GM12878 (cell line): Measurements from ENCODE around the gene SACS. TPM values are rescaled to one million over a fixed set of nuclear protein-coding genes. Genes with fewer than 3 reads are reported as not detected.

Experiments
- ATAC-seq: fragments of 200-7000 bp; cut with Tn5 transposase; 3 replicates; pipeline ENCODE4 v1.9.1; 2020; ENCODE audit warnings: mild to moderate bottlenecking, moderate library complexity
- BruUV-seq: library from RNA; stranded (reverse); fragments of 400-500 nt; replicated peaks from 2 replicates; lab custom pipeline; 2021; lab: Mats Ljungman, UMichigan
- CTCF ChIA-PET: fragments of 300-600 bp; sonication (Branson Sonifier 250); formaldehyde crosslinking; extraction: SDS; loops from one replicate; lab custom pipeline; 2021; ENCODE audit warnings: inconsistent platforms; lab: Yijun Ruan, JAX
- POLR2A ChIA-PET: fragments of 350-600 bp; formaldehyde crosslinking; extraction: SDS; loops from one replicate; lab custom pipeline; 2021; ENCODE audit warnings: inconsistent platforms; lab: Charles Lee
- RAD21 ChIA-PET: fragments of 300-600 bp; sonication (Branson Sonifier 250); formaldehyde crosslinking; loops from one replicate; lab custom pipeline; 2023; ENCODE audit warnings: antibody characterized with exemption; ENCODE audit not compliant: unreplicated experiment; lab: Charles Lee
- SMC1A ChIA-PET: fragments of 300-600 bp; sonication (Branson Sonifier 250); formaldehyde crosslinking; loops from one replicate; lab custom pipeline; 2023; ENCODE audit not compliant: unreplicated experiment, uncharacterized antibody; lab: Charles Lee
- DNase-seq: peaks from one replicate; pipeline ENCODE4 v3.0.0-alpha.2; 2011; ENCODE audit warnings: low read depth, low spot score
- FAIRE-seq: peaks from 3 replicates; lab custom pipeline; 2011; peaks lifted over from hg19 to GRCh38; lab: Jason Lieb, UNC
- H2AFZ ChIP-seq: 2 replicates; pipeline ENCODE4 v1.6.0; 2011; ENCODE audit warnings: low read depth, low read length, control low read depth; ENCODE audit not compliant: control insufficient read depth
- H3K27ac ChIP-seq: 2 replicates; pipeline ENCODE4 v1.5.1; 2011; ENCODE audit warnings: control low read depth; ENCODE audit not compliant: control insufficient read depth, insufficient read depth
- H3K27me3 ChIP-seq, 2 experiments: replicated peaks in 1 of 2; 2 replicates each; pipeline versions ENCODE4 v1.6.0 to v1.6.1; 2011; ENCODE audit warnings: low read length in 1 of 2; ENCODE audit not compliant: control insufficient read depth in 2 of 2, insufficient read depth in 2 of 2
- H3K36me3 ChIP-seq, 2 experiments: 2 replicates each; pipeline ENCODE4 v1.5.1; 2011; ENCODE audit warnings: low read length in 1 of 2; ENCODE audit not compliant: control insufficient read depth in 2 of 2, insufficient read depth in 2 of 2
- H3K4me1 ChIP-seq: 2 replicates; pipeline ENCODE4 v1.6.1; 2011; ENCODE audit warnings: mild to moderate bottlenecking, low read length, moderate library complexity, mixed read lengths; ENCODE audit not compliant: control insufficient read depth, insufficient read depth
- H3K4me2 ChIP-seq: 2 replicates; pipeline ENCODE4 v1.6.0; 2011; ENCODE audit warnings: control low read depth; ENCODE audit not compliant: control insufficient read depth, insufficient read depth
- H3K4me3 ChIP-seq: fragments of 200-600 bp; sonication (generic); 2 replicates; pipeline ENCODE4 v1.5.1; 2016
- H3K79me2 ChIP-seq: 2 replicates; pipeline ENCODE4 v1.6.0; 2011; ENCODE audit warnings: low read length; ENCODE audit not compliant: control insufficient read depth, insufficient read depth
- H3K9ac ChIP-seq: 2 replicates; pipeline ENCODE4 v1.8.0; 2011; ENCODE audit warnings: low read length, control low read depth, mixed read lengths; ENCODE audit not compliant: control insufficient read depth, insufficient read depth
- H3K9me3 ChIP-seq: replicated peaks from 3 replicates; pipeline ENCODE4 v1.5.1; 2011; ENCODE audit warnings: mild to moderate bottlenecking, low read length; ENCODE audit not compliant: control insufficient read depth, insufficient read depth
- H4K20me1 ChIP-seq: 2 replicates; pipeline ENCODE4 v1.6.0; 2011; ENCODE audit not compliant: control insufficient read depth, insufficient read depth
- ASH2L ChIP-seq: fragments of 300-600, 200-600 bp; sonication (generic); IDR thresholded peaks from 2 replicates; pipeline ENCODE4 v1.6.1; 2017; ENCODE audit warnings: low read depth, mild to moderate bottlenecking, borderline replicate concordance
- ATF2 ChIP-seq: IDR thresholded peaks from 2 replicates; pipeline ENCODE4 v1.6.1; 2012; ENCODE audit warnings: low read length, inconsistent platforms
- CHD1 ChIP-seq: IDR thresholded peaks from 2 replicates; pipeline ENCODE4 v1.6.1; 2012; ENCODE audit warnings: low read depth, low read length, improper control_type of control experiment
- DPF2 ChIP-seq: fragments of 450-650 bp; IDR thresholded peaks from 2 replicates; pipeline ENCODE4 v1.6.1; 2017; ENCODE audit warnings: mild to moderate bottlenecking
- E4F1 ChIP-seq: fragments of 450-650 bp; IDR thresholded peaks from 2 replicates; pipeline ENCODE4 v1.6.1; 2018; ENCODE audit warnings: borderline replicate concordance, mild to moderate bottlenecking; ENCODE audit not compliant: partially characterized antibody
- FOS ChIP-seq: IDR thresholded peaks from 3 replicates; pipeline ENCODE4 v1.6.1; 2011; ENCODE audit warnings: borderline replicate concordance; ENCODE audit not compliant: insufficient read length; ENCODE audit errors: extremely low read depth
- IRF3 ChIP-seq: fragments of 450-650 bp; IDR thresholded peaks from 2 replicates; pipeline ENCODE4 v1.6.1; 2014; ENCODE audit warnings: mild to moderate bottlenecking
- LARP7 ChIP-seq: fragments of 450-650 bp; IDR thresholded peaks from 2 replicates; pipeline ENCODE4 v1.6.1; 2017; ENCODE audit warnings: mild to moderate bottlenecking
- NR2C2 ChIP-seq: IDR thresholded peaks from 2 replicates; pipeline ENCODE4 v1.6.1; 2011; ENCODE audit warnings: borderline replicate concordance, low read depth; ENCODE audit not compliant: control insufficient read depth, insufficient read length
- NRF1 ChIP-seq: conservative IDR thresholded peaks from 2 replicates; pipeline ENCODE4 v1.6.1; 2011; ENCODE audit warnings: mild to moderate bottlenecking, low read depth, low read length, improper control_type of control experiment
- SIN3A ChIP-seq: IDR thresholded peaks from 2 replicates; pipeline ENCODE4 v1.6.1; 2012; ENCODE audit warnings: low read depth, low read length, improper control_type of control experiment
- SMC3 ChIP-seq: IDR thresholded peaks from 2 replicates; pipeline ENCODE4 v1.6.1; 2011; ENCODE audit warnings: low read length, improper control_type of control experiment, borderline replicate concordance
- TARDBP ChIP-seq: IDR thresholded peaks from 2 replicates; pipeline ENCODE4 v1.6.1; 2016; ENCODE audit warnings: borderline replicate concordance
- TBL1XR1 ChIP-seq: IDR thresholded peaks from 2 replicates; pipeline ENCODE4 v1.6.1; 2012; ENCODE audit warnings: low read depth, low read length, improper control_type of control experiment
- YBX1 ChIP-seq: fragments of 450-650 bp; IDR thresholded peaks from 2 replicates; pipeline ENCODE4 v1.6.1; 2016; ENCODE audit warnings: antibody characterized with exemption
- ZBTB33 ChIP-seq: fragments of 450-650 bp; IDR thresholded peaks from 2 replicates; pipeline ENCODE4 v1.6.1; 2017; ENCODE audit warnings: mild to moderate bottlenecking
- WGBS: methylation state at CpG from one replicate; pipeline ENCODE4 v1.1.6; 2016; ENCODE audit warnings: low lambda C conversion rate; ENCODE audit not compliant: insufficient replicate concordance, insufficient coverage; ENCODE audit errors: missing lambda C conversion rate; 5-methylcytosine and 5-hydroxymethylcytosine counted together
- in situ Hi-C: fragments of 300-500 bp; cut with MboI; formaldehyde crosslinking; loops from 9 replicates; pipeline ENCODE4 v1.14.3; 2018; ENCODE audit warnings: mixed read lengths
- intact Hi-C: fragments of 100-400 bp; cut with micrococcal nuclease; formaldehyde crosslinking; loops from one replicate; pipeline ENCODE4 v1.14.2; 2022; ENCODE audit not compliant: unreplicated experiment
- polyA plus RNA-seq, 11 experiments: library from polyadenylated mRNA; depleted of rRNA in 4 of 11; unstranded in 6 of 11; stranded (reverse) in 5 of 11; fragments of >200 nt; fragmentation: Nextera tagmentation in 4 of 11; fragmentation: Illumina TruSeq in 1 of 11; extraction: Ambion mirVana in 4 of 11; extraction: Trizol in 1 of 11; gene quantifications; 1 replicate in 1 of 11; 2 replicates in 10 of 11; pipeline versions ENCODE4 v1.2.1 to v1.2.3, GENCODE V29; 2011 to 2016; ENCODE audit warnings: inconsistent platforms in 2 of 11, missing spikeins in 2 of 11, low read depth in 1 of 11
- total RNA-seq, 4 experiments: library from RNA; depleted of rRNA in 3 of 4; stranded (reverse); fragments of >200 nt in 3 of 4; fragmentation: Illumina TruSeq in 1 of 4; extraction: Trizol in 1 of 4; gene quantifications; 2 replicates each; pipeline versions ENCODE4 v1.2.1 to v1.2.3, GENCODE V29; 2013 to 2021

The SACS gene
- total and polyA plus RNA-seq, 10 of the 15 experiments (the other 5 are each of a cell fraction or from before 2014, with no cell fraction given) = 9.9 to 74.9 (median 22.1) TPM

GRCh38 chr13:23418776-23419683 lies 14.5 kb downstream of the SACS start:
- POLR2A ChIA-PET = no interaction called here
- Histone ChIP-seq H3K27ac (no peak overlapping the region), H2AFZ (no peak overlapping the region), H3K4me3 (no peak overlapping the region), H3K36me3 (no peaks in the 10 kb centered on the region), H3K4me2 (no peak overlapping the region), H3K79me2 (no peaks in the 10 kb centered on the region), H3K4me1 (no peaks in the 10 kb centered on the region), H4K20me1 (no peaks in the 10 kb centered on the region), H3K9me3 (no peaks in the 10 kb centered on the region), H3K27me3 (no peaks in the 10 kb centered on the region), H3K9ac (no peak overlapping the region)
- DNase-seq (no peak), ATAC-seq (no peak), FAIRE-seq (no peak)
- intact Hi-C loops (no loop called here), in situ Hi-C loops (no loop called here)
- RAD21 ChIA-PET = no interaction called here
- WGBS = 82% methylated on average over 33 of the region's 33 CpGs
- BruUV-seq = no TSS peak
- SMC1A ChIA-PET = no interaction called here
- CTCF ChIA-PET = no interaction called here
- no peak for TF ChIP-seq YBX1
- TF ChIP-seq ASH2L = no peak
- no peak for TF ChIP-seq FOS
- TF ChIP-seq E4F1 = no peak
- TF ChIP-seq DPF2 = no peak
- TF ChIP-seq SIN3A = no peak
- no peak for TF ChIP-seq LARP7
- no peak for TF ChIP-seq ATF2
- no peak for TF ChIP-seq ZBTB33
- no peak for TF ChIP-seq NRF1
- TF ChIP-seq NR2C2 = no peak
- TF ChIP-seq CHD1 = no peak
- TF ChIP-seq IRF3 = no peak
- no peak for TF ChIP-seq TARDBP
- TF ChIP-seq TBL1XR1 = no peak
- TF ChIP-seq SMC3 = no peak
